Esophagus squamous epithelium (tissue), 4 donors: ENCODE measurements around the gene CHD8.

Experiments
- CTCF ChIP-seq, 6 experiments: fragments of 450-650 bp in 4 of 6; fragments of 200-600 bp in 2 of 6; sonication (generic) in 2 of 6; IDR thresholded peaks; one replicate each; pipeline ENCODE4 v1.5.1; 2016 to 2019; ENCODE audit warnings: antibody characterized with exemption in 6 of 6, mild to moderate bottlenecking in 4 of 6, moderate library complexity in 4 of 6
- POLR2A ChIP-seq, 4 donors: fragments of 450-650 bp; IDR thresholded peaks; one replicate each; pipeline ENCODE4 v1.6.1; 2017; ENCODE audit warnings: antibody characterized with exemption in 4 of 4, mild to moderate bottlenecking in 4 of 4, moderate library complexity in 3 of 4

GRCh38 chr14:21405097-21405496 lies 50.8 kb downstream of the CHD8 start:
- no peak for TF ChIP-seq CTCF (IDR thresholded peaks at IDR 0.05)
- TF ChIP-seq POLR2A (IDR thresholded peaks at IDR 0.05) = no peak
